Measurements from ENCODE around the gene SYNE1.

The SYNE1 gene

GRCh38 chr6:152123076-152123475 is 514.1 kb downstream of the SYNE1 start:
- Mint-ChIP-seq H3K36me3 (ENCODE audit: low read depth) (peaks cover 38% of the 10 kb centered on the region), H3K9me3 (no peaks in the 10 kb centered on the region), H3K27ac (no peak overlapping the region), H3K27me3 (ENCODE audit: low read depth) (no peaks in the 10 kb centered on the region), H3K4me3 (no peak overlapping the region), H3K4me1 (peaks cover 10% of the 10 kb centered on the region)
- TF ChIP-seq, protein P1, sequence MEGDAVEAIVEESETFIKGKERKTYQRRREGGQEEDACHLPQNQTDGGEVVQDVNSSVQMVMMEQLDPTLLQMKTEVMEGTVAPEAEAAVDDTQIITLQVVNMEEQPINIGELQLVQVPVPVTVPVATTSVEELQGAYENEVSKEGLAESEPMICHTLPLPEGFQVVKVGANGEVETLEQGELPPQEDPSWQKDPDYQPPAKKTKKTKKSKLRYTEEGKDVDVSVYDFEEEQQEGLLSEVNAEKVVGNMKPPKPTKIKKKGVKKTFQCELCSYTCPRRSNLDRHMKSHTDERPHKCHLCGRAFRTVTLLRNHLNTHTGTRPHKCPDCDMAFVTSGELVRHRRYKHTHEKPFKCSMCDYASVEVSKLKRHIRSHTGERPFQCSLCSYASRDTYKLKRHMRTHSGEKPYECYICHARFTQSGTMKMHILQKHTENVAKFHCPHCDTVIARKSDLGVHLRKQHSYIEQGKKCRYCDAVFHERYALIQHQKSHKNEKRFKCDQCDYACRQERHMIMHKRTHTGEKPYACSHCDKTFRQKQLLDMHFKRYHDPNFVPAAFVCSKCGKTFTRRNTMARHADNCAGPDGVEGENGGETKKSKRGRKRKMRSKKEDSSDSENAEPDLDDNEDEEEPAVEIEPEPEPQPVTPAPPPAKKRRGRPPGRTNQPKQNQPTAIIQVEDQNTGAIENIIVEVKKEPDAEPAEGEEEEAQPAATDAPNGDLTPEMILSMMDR (IDR thresholded peaks at IDR 0.05; ENCODE audit: unreplicated experiment in 3 of 3), result no peak

- Mint-ChIP-seq H3K9me3 (no peaks in the 10 kb centered on the region), H3K4me3 (no peak overlapping the region), H3K27me3 (ENCODE audit: low read depth) (no peaks in the 10 kb centered on the region), H3K27ac (no peak overlapping the region), H3K4me1 (peaks cover 16% of the 10 kb centered on the region), H3K36me3 (ENCODE audit: low read depth) (peaks cover 38% of the 10 kb centered on the region)
- TF ChIP-seq, protein P1 (IDR thresholded peaks at IDR 0.05; ENCODE audit: unreplicated experiment in 3 of 3), result no peak
Measured at GRCh38 chr6:152122434-152122833, 514.7 kb downstream of the SYNE1 start.

GRCh38 chr6:152121910-152122309 is 515.3 kb downstream of the SYNE1 start:
- Mint-ChIP-seq H3K4me1 (peaks cover 22% of the 10 kb centered on the region), H3K27ac (no peak overlapping the region), H3K36me3 (ENCODE audit: low read depth) (peaks cover 38% of the 10 kb centered on the region), H3K9me3 (no peaks in the 10 kb centered on the region), H3K27me3 (ENCODE audit: low read depth) (no peaks in the 10 kb centered on the region), H3K4me3 (no peak overlapping the region)
- TF ChIP-seq, protein P1 (IDR thresholded peaks at IDR 0.05; ENCODE audit: unreplicated experiment in 3 of 3), result no peak

DNA sequence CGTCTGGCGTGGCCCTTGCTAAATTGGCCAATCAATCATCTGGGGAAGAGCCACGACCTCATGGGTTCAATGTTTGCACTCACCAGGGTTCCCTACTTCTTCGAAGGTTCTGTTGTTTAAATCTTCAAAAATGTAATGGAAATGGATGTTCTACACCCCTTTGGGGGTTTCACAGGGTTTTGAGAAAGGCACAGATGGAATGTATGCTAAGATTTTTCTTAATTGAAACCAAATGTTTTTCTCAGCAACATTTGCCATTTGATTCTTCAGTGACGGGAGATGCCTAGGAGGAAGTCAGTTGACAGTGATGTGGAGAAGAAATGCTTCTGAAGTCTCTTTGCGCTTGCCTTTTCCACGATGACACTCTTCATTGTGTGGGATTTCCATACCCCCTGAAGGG is 517.3 kb downstream of the SYNE1 start:
- TF ChIP-seq, protein P1 (IDR thresholded peaks at IDR 0.05; ENCODE audit: unreplicated experiment in 3 of 3), result no peak
- H3K27me3 Mint-ChIP-seq (ENCODE audit: low read depth), result no peaks in the 10 kb centered on the region
- no peaks in the 10 kb centered on the region for H3K9me3 Mint-ChIP-seq
- H3K27ac Mint-ChIP-seq, result no peak overlapping the region
- H3K4me1 Mint-ChIP-seq, result peaks cover 34% of the 10 kb centered on the region
- peaks cover 38% of the 10 kb centered on the region for H3K36me3 Mint-ChIP-seq (ENCODE audit: low read depth)
- H3K4me3 Mint-ChIP-seq, result no peak overlapping the region

DNA sequence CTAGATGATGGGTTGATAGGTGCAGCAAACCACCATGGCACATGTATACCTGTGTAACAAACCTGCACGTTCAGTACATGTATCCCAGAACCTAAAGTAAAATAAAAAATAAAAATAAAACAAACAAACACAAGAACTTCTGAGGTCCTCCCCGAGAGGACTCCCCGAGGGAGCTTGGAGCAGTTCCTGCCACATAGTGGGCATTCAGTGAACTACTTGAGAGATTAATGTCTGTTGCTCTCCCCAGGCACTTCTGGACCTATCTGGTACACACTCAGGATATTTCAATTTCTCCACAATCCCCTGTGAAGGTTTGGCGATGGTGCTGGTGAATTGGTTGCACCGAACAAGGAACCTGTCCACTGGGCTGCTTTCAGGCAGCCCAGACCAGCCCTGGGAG is 518.5 kb downstream of the SYNE1 start:
- Mint-ChIP-seq H3K9me3 (no peaks in the 10 kb centered on the region), H3K36me3 (ENCODE audit: low read depth) (peaks cover 34% of the 10 kb centered on the region), H3K4me3 (no peak overlapping the region), H3K27me3 (ENCODE audit: low read depth) (peaks cover 3% of the 10 kb centered on the region), H3K4me1 (peaks cover 34% of the 10 kb centered on the region), H3K27ac (no peak overlapping the region)
- TF ChIP-seq, protein P1 (IDR thresholded peaks at IDR 0.05; ENCODE audit: unreplicated experiment in 3 of 3), result no peak

DNA sequence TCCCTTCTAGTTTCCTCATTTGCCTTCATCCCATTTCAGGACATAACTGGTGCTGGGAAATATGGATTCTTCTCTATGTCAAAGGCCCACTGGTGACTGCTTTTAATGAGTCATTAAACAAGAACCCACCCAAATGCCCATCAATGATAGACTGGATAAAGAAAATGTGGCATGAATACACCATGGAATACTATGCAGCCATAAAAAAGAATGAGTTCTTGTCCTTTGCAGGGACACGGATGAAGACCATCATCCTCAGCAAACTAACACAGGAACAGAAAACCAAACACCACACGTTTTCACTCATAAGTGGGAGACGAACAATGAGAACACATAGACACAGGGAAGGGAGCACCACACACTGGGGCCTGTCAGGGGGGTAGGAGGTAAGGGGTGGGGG is 518.9 kb downstream of the SYNE1 start:
- Mint-ChIP-seq H3K27me3 (ENCODE audit: low read depth) (peaks cover 3% of the 10 kb centered on the region), H3K9me3 (no peaks in the 10 kb centered on the region), H3K27ac (no peak overlapping the region), H3K4me1 (peaks cover 34% of the 10 kb centered on the region), H3K36me3 (ENCODE audit: low read depth) (peaks cover 34% of the 10 kb centered on the region), H3K4me3 (no peak overlapping the region)
- TF ChIP-seq, protein P1 (IDR thresholded peaks at IDR 0.05; ENCODE audit: unreplicated experiment in 3 of 3), result no peak
